ENCODE measurements around the gene C1QTNF1.

C1QTNF1 gene

DNA sequence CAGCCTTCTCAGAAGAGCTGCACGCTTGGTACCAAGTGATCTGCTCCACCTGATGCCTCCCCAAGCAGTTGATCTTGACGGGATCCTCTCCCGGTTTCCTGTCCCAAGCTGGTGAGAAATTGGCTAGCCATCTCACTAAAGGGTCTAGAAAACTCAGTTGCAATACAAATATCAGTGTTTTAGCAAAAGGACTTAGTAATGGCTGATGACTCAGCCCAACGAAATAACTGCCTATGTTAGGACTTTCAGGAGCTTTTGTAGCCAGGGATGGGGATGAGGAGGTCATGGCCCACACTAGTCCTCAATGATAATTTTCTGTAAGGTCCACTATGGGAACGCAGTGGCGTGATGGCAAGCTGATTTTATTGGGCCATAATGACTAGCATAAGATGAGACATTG, 27.3 kb downstream of the C1QTNF1 start:
- TF ChIP-seq, protein P1, sequence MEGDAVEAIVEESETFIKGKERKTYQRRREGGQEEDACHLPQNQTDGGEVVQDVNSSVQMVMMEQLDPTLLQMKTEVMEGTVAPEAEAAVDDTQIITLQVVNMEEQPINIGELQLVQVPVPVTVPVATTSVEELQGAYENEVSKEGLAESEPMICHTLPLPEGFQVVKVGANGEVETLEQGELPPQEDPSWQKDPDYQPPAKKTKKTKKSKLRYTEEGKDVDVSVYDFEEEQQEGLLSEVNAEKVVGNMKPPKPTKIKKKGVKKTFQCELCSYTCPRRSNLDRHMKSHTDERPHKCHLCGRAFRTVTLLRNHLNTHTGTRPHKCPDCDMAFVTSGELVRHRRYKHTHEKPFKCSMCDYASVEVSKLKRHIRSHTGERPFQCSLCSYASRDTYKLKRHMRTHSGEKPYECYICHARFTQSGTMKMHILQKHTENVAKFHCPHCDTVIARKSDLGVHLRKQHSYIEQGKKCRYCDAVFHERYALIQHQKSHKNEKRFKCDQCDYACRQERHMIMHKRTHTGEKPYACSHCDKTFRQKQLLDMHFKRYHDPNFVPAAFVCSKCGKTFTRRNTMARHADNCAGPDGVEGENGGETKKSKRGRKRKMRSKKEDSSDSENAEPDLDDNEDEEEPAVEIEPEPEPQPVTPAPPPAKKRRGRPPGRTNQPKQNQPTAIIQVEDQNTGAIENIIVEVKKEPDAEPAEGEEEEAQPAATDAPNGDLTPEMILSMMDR (IDR thresholded peaks at IDR 0.05; ENCODE audit: insufficient read depth, low read depth, low read length, missing control alignments): no peak
- DNase-seq (ENCODE audit: low read depth): no peak
- H3K4me3 ChIP-seq (ENCODE audit: low read depth, low read length): no peak overlapping the region

DNA sequence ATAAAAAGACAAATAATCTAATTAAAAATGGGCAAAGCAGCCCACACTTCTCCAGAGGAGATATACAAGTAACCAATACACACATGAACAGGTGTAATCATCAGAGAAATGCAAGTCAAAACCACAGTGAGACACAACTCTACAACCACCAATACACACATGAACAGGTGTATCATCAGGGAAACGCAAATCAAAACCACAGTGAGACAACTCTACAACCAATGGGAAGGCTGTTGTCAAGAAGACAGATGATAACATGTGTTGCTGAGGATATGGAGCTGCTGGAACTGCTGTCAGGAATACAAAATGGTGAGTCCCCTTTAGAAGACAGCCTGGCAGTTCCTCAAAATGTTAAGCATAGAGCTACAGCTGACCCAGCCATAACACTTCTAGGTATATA, 28.2 kb downstream of the C1QTNF1 start:
- no peak for DNase-seq (ENCODE audit: low read depth)
- TF ChIP-seq, protein P1 (IDR thresholded peaks at IDR 0.05; ENCODE audit: insufficient read depth, low read depth, low read length, missing control alignments): no peak
- no peak overlapping the region for H3K4me3 ChIP-seq (ENCODE audit: low read depth, low read length)

DNA sequence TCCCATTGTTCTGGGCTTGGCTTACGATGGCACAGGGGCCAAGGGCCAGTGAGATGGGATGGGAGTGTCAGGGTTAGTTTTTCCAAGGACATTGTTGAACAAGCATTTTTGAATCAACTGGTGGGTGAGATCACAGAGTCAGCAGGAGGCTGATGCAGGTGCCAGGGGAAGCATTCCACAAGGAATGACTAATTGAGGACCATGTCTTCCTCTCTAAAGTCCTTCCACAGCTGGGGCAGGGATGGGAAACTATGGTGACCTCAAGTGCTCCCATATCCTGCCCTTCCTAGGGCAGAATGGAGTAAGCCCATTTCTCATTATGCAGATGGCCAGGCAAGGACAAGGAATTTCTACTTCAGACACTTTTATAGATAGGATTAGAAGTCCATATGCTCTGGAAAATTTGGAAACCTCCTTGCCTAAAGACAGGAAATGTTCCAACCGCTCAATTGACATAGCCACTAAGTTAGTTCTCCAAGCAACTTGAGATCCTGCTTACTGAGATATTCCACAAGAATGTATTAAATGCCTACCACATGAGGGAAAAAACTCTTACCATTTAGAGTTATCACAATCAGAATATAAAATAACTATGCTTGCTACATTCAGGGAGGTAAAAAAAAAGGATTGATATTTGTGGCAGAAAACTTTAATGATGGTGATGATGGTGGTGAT, 29.4 kb downstream of the C1QTNF1 start:
- DNase-seq (ENCODE audit: low read depth): no peak
- TF ChIP-seq, protein P1 (IDR thresholded peaks at IDR 0.05; ENCODE audit: insufficient read depth, low read depth, low read length, missing control alignments): no peak
- no peak overlapping the region for H3K4me3 ChIP-seq (ENCODE audit: low read depth, low read length)

DNA sequence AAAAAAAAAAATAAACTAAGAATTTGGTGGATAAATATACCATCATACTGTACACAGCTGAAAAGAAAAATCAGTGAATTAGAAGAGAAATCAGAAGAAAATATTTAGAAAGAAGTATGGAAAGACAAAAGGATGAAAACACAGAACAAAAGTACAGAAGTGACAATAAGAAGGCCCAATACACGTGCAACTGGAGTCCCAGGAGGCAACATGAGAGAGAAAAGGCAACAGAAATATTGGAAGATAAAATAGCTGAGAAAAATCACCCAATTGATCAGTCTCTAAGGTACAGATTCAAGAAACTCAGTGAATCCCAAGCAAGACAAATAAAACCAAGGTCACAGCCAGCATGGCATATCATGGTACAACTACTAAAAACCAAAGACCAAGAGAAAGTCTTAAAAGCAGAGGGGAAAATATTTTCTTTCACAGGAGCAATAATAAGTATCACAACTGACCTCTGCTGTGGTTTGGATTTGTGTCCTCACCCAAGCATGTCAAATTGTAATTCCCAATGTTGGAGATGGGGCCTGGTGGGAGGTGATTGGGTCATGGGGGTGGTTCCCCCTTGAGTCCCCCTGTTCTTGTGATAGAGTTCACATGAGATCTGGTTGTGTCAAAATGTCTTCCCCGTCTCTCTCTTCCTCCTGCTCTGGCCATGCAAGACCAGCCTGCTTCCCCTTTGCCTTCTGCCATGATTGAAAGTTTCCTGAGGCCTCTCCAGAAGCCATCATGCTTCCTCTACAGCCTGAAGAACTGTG, 30.4 kb downstream of the C1QTNF1 start:
- H3K4me3 ChIP-seq (ENCODE audit: low read depth, low read length): no peak overlapping the region
- DNase-seq (ENCODE audit: low read depth): no peak
- TF ChIP-seq, protein P1 (IDR thresholded peaks at IDR 0.05; ENCODE audit: insufficient read depth, low read depth, low read length, missing control alignments): no peak

DNA sequence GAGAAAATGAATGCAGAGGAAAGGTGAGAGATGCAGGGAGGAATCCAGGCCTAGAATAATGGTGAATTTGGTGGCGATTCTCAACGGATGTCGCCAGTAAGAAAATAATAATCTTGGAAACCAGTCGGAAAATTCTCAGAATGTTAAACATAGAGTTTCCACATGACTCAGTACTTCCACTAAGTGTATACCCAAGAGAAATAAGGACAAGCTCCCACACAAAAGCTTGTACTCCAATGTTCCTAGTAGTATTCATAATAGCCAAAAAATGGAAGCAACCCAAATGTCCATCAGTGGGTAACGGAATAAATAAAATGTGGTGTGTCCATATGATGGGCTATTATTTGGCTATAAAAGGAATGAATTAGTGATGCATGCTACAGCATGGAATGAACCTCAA, 31.2 kb downstream of the C1QTNF1 start:
- no peak for DNase-seq (ENCODE audit: low read depth)
- TF ChIP-seq, protein P1 (IDR thresholded peaks at IDR 0.05; ENCODE audit: insufficient read depth, low read depth, low read length, missing control alignments): no peak
- H3K4me3 ChIP-seq (ENCODE audit: low read depth, low read length): no peak overlapping the region

DNA sequence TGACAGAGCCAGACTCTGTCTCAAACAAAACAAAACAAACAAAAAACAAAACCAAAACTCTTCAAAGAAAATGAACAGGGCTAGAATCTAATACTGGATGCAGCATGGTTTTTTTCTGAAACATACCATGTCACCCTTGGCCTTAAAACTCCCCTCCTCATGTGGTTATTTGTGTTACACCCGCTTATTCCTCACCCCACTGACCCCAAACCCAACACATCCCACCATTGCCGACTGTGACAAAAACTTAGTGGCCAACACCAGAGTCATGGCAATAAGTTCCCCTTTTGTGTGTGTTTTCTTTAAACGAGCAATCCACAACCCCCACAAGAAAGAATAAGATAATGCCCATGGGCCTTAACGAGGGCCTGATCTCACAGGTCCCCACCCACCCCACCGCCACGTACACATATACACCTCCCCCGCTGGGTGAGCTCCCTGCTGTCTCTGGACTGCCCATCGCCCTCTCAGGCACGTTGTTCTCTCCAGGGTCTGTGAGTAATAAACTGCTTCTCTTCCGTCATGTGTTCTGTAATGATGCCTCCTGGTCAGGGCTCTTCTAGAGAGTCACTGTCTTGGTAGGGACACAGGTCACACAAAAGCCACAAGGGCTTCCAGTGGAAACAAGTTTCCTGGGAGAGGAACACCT, 33.9 kb downstream of the C1QTNF1 start:
- TF ChIP-seq, protein P1 (IDR thresholded peaks at IDR 0.05; ENCODE audit: insufficient read depth, low read depth, low read length, missing control alignments): no peak
- no peak for DNase-seq (ENCODE audit: low read depth)
- no peak overlapping the region for H3K4me3 ChIP-seq (ENCODE audit: low read depth, low read length)

Data from GM12865 (cell line).